ENCODE measurements around the gene INSYN2A.

The INSYN2A gene

DNA sequence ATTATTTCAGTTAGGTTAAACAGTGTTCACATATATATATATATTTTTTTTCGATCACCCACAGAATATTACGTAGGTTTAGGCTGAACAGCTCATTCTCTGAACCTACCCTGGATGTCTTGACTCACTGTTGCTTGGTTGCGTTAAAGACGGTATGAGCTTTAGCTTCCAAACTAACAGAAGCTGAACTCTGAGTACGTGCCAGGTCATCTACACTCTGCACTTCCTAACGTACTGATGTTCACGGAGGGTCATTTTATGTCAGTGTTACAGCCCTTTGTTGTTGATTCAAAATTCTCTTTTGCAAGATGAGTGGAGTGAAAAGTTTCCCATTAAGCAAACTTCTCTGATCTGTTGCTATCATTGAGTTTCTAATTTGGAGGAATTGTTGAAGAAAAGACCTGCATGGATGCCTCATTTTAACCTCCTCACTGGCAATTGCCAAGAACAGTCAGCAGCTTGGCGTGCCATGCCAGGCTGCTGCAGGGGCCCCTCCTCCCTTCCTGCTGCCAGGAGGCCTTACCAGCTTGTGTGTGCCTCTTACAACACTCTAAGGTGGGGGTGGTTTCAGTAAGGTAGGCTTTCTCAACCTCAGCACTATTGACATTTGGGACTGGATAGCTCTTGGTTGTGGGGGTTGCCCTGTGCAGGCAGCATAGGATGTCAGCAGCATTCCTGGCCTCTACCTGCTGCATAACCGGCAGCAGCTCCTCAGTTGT is 44.3 kb downstream of the INSYN2A start:
- DNase-seq, result peak in 1 of 2 experiments; percentile 0

DNA sequence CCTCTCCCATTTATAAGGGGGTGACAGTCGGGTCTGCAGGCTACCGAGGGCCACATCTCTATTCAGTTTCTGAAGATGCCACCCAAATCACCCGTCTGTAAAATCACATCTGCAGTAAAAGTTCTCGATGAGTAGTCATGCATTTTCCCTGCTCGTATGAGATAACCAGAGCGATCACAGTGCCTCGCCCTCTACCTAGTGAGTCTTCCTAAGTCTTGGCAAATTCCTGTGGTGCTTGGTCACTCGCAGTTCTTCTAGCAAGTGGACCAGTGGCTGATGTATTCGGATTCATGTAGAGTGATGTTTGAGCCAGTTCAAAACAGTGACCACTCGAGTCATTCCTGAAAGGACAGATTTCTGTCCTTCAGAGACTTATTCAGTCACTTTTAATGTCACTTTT is 44.9 kb downstream of the INSYN2A start:
- no peak for DNase-seq

DNA sequence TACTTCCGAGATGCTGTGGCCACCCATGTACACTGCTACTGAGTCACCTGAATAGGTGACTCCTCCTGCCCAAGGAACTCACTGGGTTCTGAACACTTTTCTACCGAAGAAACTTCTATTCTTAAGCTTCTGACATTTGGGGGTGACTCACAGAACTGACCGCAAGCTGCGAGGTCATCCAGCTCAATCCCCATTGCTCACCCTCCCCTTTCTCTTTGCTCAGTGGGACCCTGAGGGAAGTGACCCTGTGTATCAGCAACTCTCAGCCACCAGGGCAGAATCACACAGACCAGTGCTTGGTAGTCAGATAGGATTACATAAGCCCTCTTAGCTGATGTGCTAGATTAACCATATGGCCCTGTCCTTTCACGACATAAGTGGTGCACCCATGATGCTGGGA is 46.3 kb downstream of the INSYN2A start:
- DNase-seq, result peak; percentile 15 to 77

DNA sequence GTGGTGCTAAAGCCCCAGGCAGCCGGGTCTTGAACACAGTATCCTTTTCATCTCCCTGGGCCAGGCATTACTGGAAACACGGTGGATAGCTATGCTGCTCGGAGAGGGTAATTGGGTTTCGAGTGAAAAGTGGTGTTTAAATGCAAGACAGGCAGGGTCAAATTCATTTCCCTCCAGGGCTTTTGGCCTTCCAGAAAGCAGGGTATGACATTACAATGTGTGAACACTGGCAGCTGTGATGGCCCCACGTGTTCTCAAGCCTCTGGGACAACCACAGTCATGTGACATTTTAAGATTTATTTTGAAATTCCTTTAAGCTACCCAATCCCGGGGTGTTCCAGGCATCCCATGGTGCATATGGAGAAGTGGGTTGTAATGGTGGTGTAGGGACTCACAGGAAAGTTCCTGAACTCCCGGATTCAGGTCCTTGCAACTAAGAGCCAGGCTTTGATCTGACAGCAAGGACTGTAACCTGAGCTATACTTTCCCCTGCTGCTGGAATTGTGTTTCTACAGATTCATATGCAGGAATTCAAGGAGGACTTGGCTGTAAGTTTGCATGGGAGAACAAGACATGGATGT is 46.8 kb downstream of the INSYN2A start:
- DNase-seq, result peak in 1 of 2 experiments; percentile 49

DNA sequence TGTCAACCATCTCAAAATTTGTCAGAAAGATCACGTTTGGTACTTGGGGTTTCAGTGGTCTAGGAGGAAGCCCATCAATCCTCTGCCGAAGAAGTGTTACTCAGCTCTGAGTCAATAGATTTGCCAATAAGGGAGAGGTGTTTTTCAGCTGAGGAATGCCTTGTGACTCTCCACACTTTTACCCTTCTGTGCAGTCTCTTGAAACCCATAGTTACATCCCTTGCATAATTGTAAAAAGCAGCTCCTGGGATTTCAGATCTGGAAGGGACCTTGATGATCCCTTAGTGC is 47.5 kb downstream of the INSYN2A start:
- DNase-seq, result no peak

DNA sequence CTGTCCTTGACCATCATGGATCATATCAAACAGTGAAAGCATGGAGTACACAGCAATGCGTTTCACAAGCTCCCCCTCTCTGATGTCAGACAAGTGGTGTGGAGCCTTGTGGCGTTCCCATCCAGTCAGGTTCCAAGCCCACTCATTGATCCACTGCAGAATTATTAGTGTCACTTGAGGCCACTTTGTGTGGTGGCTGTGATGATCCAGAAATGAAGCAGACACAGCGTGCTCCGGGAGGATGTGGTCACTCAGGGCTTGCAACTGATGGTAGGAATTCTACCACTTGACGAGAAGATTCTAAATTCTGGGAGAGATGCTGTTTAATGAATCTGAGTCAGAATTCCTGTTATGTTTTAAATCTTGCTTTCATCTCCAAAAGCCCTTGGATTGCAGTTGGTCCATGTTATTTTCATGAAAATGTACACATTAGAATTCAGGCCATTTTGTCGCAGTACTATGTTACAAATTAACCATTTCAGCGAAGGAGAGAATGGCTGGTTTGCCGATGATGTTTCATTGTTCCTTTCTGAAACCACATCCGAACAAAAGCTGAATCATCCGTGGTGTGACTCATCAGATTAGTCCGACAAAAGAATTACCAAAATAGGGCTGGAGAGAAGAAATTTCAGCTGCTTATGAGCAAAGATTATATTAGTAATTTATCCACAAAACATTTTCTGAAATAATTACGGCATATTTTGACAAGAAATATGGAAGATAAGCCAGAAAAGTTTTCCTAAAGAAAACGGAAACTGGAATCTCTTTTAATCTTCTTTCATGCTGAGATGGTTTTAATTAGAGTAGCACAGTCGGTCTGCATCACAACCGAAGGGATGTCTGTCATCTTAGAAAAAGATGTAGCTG is 48.1 kb downstream of the INSYN2A start:
- no peak for DNase-seq

DNA sequence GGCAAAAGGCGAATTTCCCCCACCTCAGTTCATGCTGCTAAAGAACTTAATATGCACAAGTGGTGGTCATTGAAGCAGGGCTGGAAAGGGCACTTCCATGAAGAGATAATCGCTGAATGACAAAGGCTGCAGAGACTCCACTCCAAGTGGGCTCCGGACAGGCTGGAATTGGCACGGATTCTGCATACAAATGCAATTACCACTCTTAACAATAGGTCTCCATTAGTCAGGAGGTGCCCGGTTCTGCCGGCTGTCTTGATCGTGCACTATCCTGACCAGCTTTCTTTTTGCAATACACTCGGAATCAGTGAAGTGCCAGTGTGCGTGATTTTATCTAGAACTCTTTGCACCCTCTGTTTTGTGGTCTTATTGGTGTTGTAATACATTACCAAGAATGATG is 49.7 kb downstream of the INSYN2A start:
- DNase-seq, result no peak
